Keratinocyte (primary cell): ENCODE data around the gene DEPP1.

Source experiments
- CTCF ChIP-seq, 3 experiments: IDR thresholded peaks in 1 of 3; conservative IDR thresholded peaks in 1 of 3; optimal IDR thresholded peaks in 1 of 3; 2 replicates in 2 of 3; 3 replicates in 1 of 3; pipeline versions ENCODE3 to v1.5.1; 2011; ENCODE audit warnings: low read length in 3 of 3, mild to moderate bottlenecking in 3 of 3, moderate library complexity in 2 of 3, control low read depth in 1 of 3, inconsistent platforms in 1 of 3; ENCODE audit not compliant: insufficient read depth in 2 of 3; ENCODE audit errors: extremely low read depth in 1 of 3
- EZH2 ChIP-seq: IDR thresholded peaks from one replicate; pipeline ENCODE4 v1.6.1; 2012; ENCODE audit warnings: inconsistent platforms, mild to moderate bottlenecking, low read length, moderate library complexity

DNA sequence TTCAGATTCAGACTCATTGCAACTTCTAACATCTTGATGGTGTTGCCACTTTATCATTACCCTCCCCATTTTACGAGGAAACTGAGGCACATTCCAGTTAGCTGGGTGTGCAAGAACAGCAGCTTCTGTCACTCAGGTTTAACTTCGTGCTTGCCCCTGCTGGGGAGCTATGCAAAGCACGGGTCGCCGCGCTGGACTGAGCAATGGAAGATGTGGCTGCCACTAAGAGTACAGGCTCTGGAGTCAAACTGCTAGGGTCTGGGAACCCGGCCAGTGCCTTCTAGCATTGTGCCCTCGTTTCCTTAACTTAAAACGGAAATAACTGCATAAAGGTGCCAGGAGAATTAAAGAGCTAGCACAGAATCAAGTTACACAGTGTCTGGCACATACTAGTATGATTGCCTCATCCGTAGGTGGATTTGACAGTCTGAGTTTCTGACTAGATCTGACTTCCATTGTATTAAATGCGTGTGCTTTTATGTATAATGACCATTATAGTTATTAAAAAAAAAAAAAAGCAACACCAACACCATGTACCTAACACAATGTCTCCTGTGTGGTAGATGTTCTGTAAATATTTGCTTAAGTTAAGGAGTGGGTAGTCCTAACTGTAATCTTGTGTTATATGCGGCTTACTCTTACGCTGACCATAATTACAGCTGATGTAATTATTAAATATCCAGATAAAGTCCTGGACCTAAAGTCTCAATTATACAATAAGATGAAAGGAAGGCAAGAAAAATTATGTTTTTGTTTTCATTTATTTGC is 23.0 kb upstream of the DEPP1 start:
- TF ChIP-seq CTCF (optimal IDR thresholded peaks at IDR 0.05 in 1 of 3, IDR thresholded peaks at IDR 0.05 in 1 of 3, conservative IDR thresholded peaks at IDR 0.05 in 1 of 3; ENCODE audit: extremely low read depth in 1 of 3, insufficient read depth in 2 of 3, low read length in 3 of 3) (peak in 2 of 3 experiments; percentile 18 to 23), EZH2 (no peak)
